H9 (cell line): ENCODE results near the gene SFN. TPM values are rescaled to one million over a fixed set of nuclear protein-coding genes. Genes with fewer than 3 reads are reported as not detected.

ENCODE experiments used
- DNase-seq: peaks from one replicate; pipeline ENCODE4 v3.0.0-alpha.2; 2017
- H2AFZ ChIP-seq: one replicate; pipeline ENCODE4 v1.6.1; 2013; ENCODE audit warnings: mild to moderate bottlenecking, low read length, control low read depth, moderate library complexity
- H2AK5ac ChIP-seq: 2 replicates; pipeline ENCODE4 v1.6.1; 2013; ENCODE audit warnings: low read length, control low read depth, mixed read lengths; ENCODE audit not compliant: insufficient read length
- H2BK120ac ChIP-seq: one replicate; pipeline ENCODE4 v1.6.1; 2013; ENCODE audit warnings: low read depth, mild to moderate bottlenecking, low read length, control low read depth, inconsistent platforms; ENCODE audit not compliant: poor library complexity, severe bottlenecking
- H2BK12ac ChIP-seq: 2 replicates; pipeline ENCODE4 v1.6.1; 2013; ENCODE audit warnings: low read length, control low read depth, mixed read lengths, low read depth; ENCODE audit not compliant: insufficient read length
- H2BK15ac ChIP-seq: 2 replicates; pipeline ENCODE4 v1.6.1; 2013; ENCODE audit warnings: low read depth, low read length, control low read depth
- H2BK20ac ChIP-seq: one replicate; pipeline ENCODE4 v1.6.1; 2013; ENCODE audit warnings: low read depth, mild to moderate bottlenecking, low read length, control low read depth, inconsistent platforms; ENCODE audit not compliant: poor library complexity, severe bottlenecking
- H2BK5ac ChIP-seq: 2 replicates; pipeline ENCODE4 v1.6.1; 2013; ENCODE audit warnings: low read length, control low read depth, mixed read lengths; ENCODE audit not compliant: insufficient read length
- H3K14ac ChIP-seq: 2 replicates; pipeline ENCODE4 v1.6.1; 2013; ENCODE audit warnings: low read length, control low read depth; ENCODE audit not compliant: insufficient read depth
- H3K18ac ChIP-seq: 2 replicates; pipeline ENCODE4 v1.6.1; 2013; ENCODE audit warnings: low read depth, mild to moderate bottlenecking, mixed read lengths, low read length, control low read depth; ENCODE audit not compliant: insufficient read length
- H3K23ac ChIP-seq: 2 replicates; pipeline ENCODE4 v1.6.1; 2013; ENCODE audit warnings: low read length, control low read depth, mixed read lengths, low read depth; ENCODE audit not compliant: insufficient read length
- H3K23me2 ChIP-seq: 2 replicates; pipeline ENCODE4 v1.6.1; 2013; ENCODE audit warnings: low read depth, mild to moderate bottlenecking, mixed read lengths, low read length, control low read depth; ENCODE audit not compliant: insufficient read length, poor library complexity, severe bottlenecking
- H3K27ac ChIP-seq: 2 replicates; pipeline ENCODE4 v1.5.1; 2013; ENCODE audit warnings: low read length, control low read depth, mixed read lengths, low read depth; ENCODE audit not compliant: insufficient read length
- H3K27me3 ChIP-seq: 2 replicates; pipeline ENCODE4 v1.6.1; 2013; ENCODE audit warnings: low read length, control low read depth, inconsistent platforms; ENCODE audit not compliant: insufficient read depth
- H3K4ac ChIP-seq: 2 replicates; pipeline ENCODE4 v1.6.1; 2013; ENCODE audit warnings: low read depth, mild to moderate bottlenecking, control low read depth, inconsistent platforms, low read length, moderate library complexity
- H3K4me1 ChIP-seq: 2 replicates; pipeline ENCODE4 v1.6.1; 2013; ENCODE audit warnings: low read length, control low read depth, inconsistent platforms; ENCODE audit not compliant: insufficient read depth
- H3K4me2 ChIP-seq: 2 replicates; pipeline ENCODE4 v1.6.1; 2013; ENCODE audit warnings: low read length, control low read depth, mixed read lengths; ENCODE audit not compliant: insufficient read length, insufficient read depth
- H3K56ac ChIP-seq: 2 replicates; pipeline ENCODE4 v1.6.1; 2013; ENCODE audit warnings: low read depth, mild to moderate bottlenecking, mixed read lengths, low read length, control low read depth; ENCODE audit not compliant: insufficient read length
- H3K79me1 ChIP-seq: 2 replicates; pipeline ENCODE4 v1.6.1; 2013; ENCODE audit warnings: low read depth, mild to moderate bottlenecking, moderate library complexity, low read length, control low read depth, inconsistent platforms; ENCODE audit not compliant: insufficient read depth, poor library complexity, severe bottlenecking
- H3K79me2 ChIP-seq: 2 replicates; pipeline ENCODE4 v1.6.1; 2013; ENCODE audit warnings: low read length, control low read depth, inconsistent platforms; ENCODE audit not compliant: insufficient read depth
- H3K9ac ChIP-seq: 2 replicates; pipeline ENCODE4 v1.6.1; 2013; ENCODE audit warnings: low read length, control low read depth, mixed read lengths; ENCODE audit not compliant: insufficient read length; ENCODE audit errors: extremely low read depth
- H3K9me3 ChIP-seq: one replicate; pipeline ENCODE4 v1.6.1; 2013; ENCODE audit warnings: low read depth, low read length, inconsistent platforms; ENCODE audit not compliant: control insufficient read depth
- H3T11ph ChIP-seq: one replicate; pipeline ENCODE4 v1.6.1; 2013; ENCODE audit warnings: mild to moderate bottlenecking, low read length, control low read depth, inconsistent platforms
- H4K20me1 ChIP-seq: one replicate; pipeline ENCODE4 v1.6.1; 2013; ENCODE audit not compliant: control insufficient read depth, insufficient read length, insufficient read depth
- H4K5ac ChIP-seq: 2 replicates; pipeline ENCODE4 v1.6.1; 2013; ENCODE audit warnings: low read depth, mild to moderate bottlenecking, mixed read lengths, low read length, control low read depth; ENCODE audit not compliant: insufficient read length
- H4K8ac ChIP-seq: replicated peaks from 2 replicates; pipeline ENCODE4 v1.6.1; 2013; ENCODE audit warnings: low read length, control low read depth, mixed read lengths, low read depth; ENCODE audit not compliant: insufficient read length
- H4K91ac ChIP-seq: 2 replicates; pipeline ENCODE4 v1.6.1; 2013; ENCODE audit warnings: low read depth, mild to moderate bottlenecking, moderate library complexity, mixed read lengths, low read length, control low read depth; ENCODE audit not compliant: insufficient read length
- H3K27ac Mint-ChIP-seq, 3 experiments: 2 replicates in 2 of 3; 3 replicates in 1 of 3; pipeline ENCODE4 v1.8.0; 2020 to 2021; ENCODE audit warnings: mixed read lengths in 3 of 3, mild to moderate bottlenecking in 1 of 3, moderate library complexity in 1 of 3
- H3K27me3 Mint-ChIP-seq: 2 replicates; pipeline ENCODE4 v1.8.0; 2021; ENCODE audit warnings: low read depth, mild to moderate bottlenecking, moderate library complexity, mixed read lengths
- H3K36me3 Mint-ChIP-seq, 3 experiments: 2 replicates in 2 of 3; 3 replicates in 1 of 3; pipeline ENCODE4 v1.8.0; 2020 to 2021; ENCODE audit warnings: low read depth in 3 of 3, mixed read lengths in 3 of 3; ENCODE audit not compliant: insufficient read depth in 1 of 3
- H3K4me1 Mint-ChIP-seq, 2 experiments: 2 replicates each; pipeline ENCODE4 v1.8.0; 2020; ENCODE audit warnings: mixed read lengths in 2 of 2
- H3K4me3 Mint-ChIP-seq, 2 experiments: 2 replicates in 1 of 2; 3 replicates in 1 of 2; pipeline ENCODE4 v1.8.0; 2020 to 2021; ENCODE audit warnings: mild to moderate bottlenecking in 2 of 2, mixed read lengths in 2 of 2, moderate library complexity in 1 of 2
- H3K9me3 Mint-ChIP-seq, 2 experiments: 2 replicates in 1 of 2; 3 replicates in 1 of 2; pipeline ENCODE4 v1.8.0; 2020; ENCODE audit warnings: mild to moderate bottlenecking in 2 of 2, mixed read lengths in 2 of 2, moderate library complexity in 1 of 2
- CTCF ChIP-seq: fragments of 200-600 bp; sonication (generic); conservative IDR thresholded peaks from 3 replicates; pipeline ENCODE4 v1.8.0; 2021; ENCODE audit warnings: antibody characterized with exemption, mild to moderate bottlenecking
- whole genome bisulfite sequencing: extraction: QIAGEN DNeasy Blood & Tissue Kit; methylation state at CpG from one replicate; pipeline ENCODE4 v1.1.7; 2013; ENCODE audit warnings: missing lambda C conversion rate, low lambda C conversion rate, mixed read lengths; ENCODE audit not compliant: insufficient read length; ENCODE audit errors: extremely low coverage; 5-methylcytosine and 5-hydroxymethylcytosine counted together
- total RNA-seq: library from RNA; stranded (reverse); gene quantifications from 2 replicates; pipeline ENCODE4 v1.2.1, GENCODE V29; 2021

Gene SFN
- total RNA-seq, 1 experiment from 2014 or later, result 4.3 TPM

DNA sequence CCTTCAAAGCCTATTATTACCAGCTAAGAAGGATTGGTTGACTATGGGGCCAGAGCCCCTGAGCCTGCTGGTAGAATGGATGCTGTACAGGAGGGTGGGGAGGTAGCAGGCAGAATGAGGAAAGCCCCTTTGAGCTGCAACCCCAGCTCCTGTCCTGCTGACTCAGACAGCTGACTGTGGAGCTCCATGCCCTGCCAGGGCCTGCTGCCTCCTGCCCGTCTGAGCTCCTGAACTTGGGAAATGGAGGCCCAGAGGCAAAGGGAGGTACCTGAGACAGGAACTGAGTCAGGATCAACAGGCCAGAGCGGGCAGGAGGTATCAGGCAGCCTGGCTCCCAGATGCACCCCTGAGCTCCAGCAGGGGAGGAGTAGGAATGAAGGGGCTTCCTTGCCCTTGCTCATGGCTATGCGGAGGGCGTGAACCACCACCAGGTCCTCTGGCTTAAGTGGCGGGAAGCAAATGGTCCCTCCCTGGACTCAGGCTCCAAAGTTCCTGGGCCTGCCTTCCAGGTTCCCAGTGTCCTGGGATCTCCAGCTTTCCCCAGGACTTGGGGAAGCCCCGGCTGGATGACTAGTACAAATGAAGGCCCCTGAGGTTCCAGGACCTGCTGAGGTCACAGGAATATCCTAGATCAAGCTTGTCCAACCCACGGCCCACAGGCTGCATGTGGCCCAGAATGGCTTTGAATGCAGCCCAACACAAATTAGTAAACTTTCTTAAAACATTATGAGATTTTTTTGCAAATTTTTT, 3.9 kb upstream of the SFN start:
- peaks cover 37 to 41% of the 10 kb centered on the region in 2 experiments for H3K4me1 Mint-ChIP-seq
- Histone ChIP-seq H3K4me2 (no peak overlapping the region), H3K27me3 (no peaks in the 10 kb centered on the region; the same call in 1 of the 2 replicates), H3K56ac (no peak overlapping the region), H3T11ph (no peak overlapping the region), H3K27ac (no peak overlapping the region), H3K79me1 (no peaks in the 10 kb centered on the region), H2BK20ac (no peak overlapping the region), H3K23me2 (no peaks in the 10 kb centered on the region), H2BK120ac (no peak overlapping the region), H4K8ac (no peak overlapping the region), H3K4me1 (no peaks in the 10 kb centered on the region; the same call in 1 of the 2 replicates), H4K5ac (no peak overlapping the region), H3K79me2 (no peaks in the 10 kb centered on the region), H2BK12ac (no peak overlapping the region), H3K23ac (no peak overlapping the region), H2AFZ (no peak overlapping the region), H3K18ac (no peak overlapping the region), H3K14ac (no peak overlapping the region), H3K9me3 (no peaks in the 10 kb centered on the region), H3K9ac (no peak overlapping the region), H4K20me1 (no peaks in the 10 kb centered on the region), H3K4ac (no peak overlapping the region), H2BK5ac (no peak overlapping the region), H2BK15ac (no peak overlapping the region), H2AK5ac (no peak overlapping the region), H4K91ac (no peak overlapping the region)
- no peak overlapping the region for H3K27ac Mint-ChIP-seq
- no peak for DNase-seq
- WGBS, result no CpG with 5 or more reads among the region's 7 CpGs
- peaks cover 0 to 9% (median 0%) of the 10 kb centered on the region in 3 experiments; a peak in 3 of 7 replicates for H3K36me3 Mint-ChIP-seq
- no peak for TF ChIP-seq CTCF
- H3K4me3 Mint-ChIP-seq, result no peak overlapping the region
- H3K27me3 Mint-ChIP-seq, result peaks cover 12% of the 10 kb centered on the region
- no peaks in the 10 kb centered on the region for H3K9me3 Mint-ChIP-seq
